GM21825 (cell line): ENCODE measurements around the gene ZFPL1.

Experiments
- ATAC-seq: cut with Tn5 transposase; IDR thresholded peaks from one replicate; pipeline ENCODE4 v1.9.1; 2021; ENCODE audit warnings: mild to moderate bottlenecking, moderate library complexity; ENCODE audit not compliant: unreplicated experiment

The ZFPL1 gene

DNA sequence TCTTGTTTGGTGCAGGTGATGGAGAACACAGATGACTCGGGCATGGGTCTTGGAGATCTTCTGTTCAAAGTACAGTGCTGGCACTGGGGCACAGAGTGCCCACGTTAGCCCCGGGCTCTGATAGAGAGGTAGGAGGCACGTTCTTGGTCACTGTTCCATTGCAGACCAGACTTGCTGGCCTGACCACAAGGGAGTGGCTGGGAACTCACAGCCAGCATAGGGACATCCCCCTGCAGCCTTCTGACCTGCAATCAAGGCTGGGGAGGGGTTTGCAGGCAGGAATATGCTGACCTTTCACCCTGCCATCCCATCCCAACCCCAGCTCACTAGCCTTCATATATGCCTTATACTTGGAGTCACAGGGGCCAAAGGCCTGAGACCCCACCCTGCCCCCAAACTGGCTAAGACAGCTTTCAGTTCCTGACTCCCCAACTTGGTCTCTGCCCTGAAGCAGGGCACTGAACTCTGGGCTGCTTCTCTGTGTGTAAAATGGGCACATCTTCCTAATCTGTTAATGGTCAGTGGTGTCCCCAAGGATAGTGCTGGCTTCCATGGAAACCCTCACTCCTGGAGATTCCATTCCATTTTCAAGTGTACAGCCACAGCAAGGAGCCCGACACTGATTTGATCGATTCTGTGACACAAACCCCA is 42.7 kb downstream of the ZFPL1 start:
- ATAC-seq, result no peak

GRCh38 chr11:65127473-65128181 is 43.6 kb downstream of the ZFPL1 start:
- ATAC-seq, result no peak

DNA sequence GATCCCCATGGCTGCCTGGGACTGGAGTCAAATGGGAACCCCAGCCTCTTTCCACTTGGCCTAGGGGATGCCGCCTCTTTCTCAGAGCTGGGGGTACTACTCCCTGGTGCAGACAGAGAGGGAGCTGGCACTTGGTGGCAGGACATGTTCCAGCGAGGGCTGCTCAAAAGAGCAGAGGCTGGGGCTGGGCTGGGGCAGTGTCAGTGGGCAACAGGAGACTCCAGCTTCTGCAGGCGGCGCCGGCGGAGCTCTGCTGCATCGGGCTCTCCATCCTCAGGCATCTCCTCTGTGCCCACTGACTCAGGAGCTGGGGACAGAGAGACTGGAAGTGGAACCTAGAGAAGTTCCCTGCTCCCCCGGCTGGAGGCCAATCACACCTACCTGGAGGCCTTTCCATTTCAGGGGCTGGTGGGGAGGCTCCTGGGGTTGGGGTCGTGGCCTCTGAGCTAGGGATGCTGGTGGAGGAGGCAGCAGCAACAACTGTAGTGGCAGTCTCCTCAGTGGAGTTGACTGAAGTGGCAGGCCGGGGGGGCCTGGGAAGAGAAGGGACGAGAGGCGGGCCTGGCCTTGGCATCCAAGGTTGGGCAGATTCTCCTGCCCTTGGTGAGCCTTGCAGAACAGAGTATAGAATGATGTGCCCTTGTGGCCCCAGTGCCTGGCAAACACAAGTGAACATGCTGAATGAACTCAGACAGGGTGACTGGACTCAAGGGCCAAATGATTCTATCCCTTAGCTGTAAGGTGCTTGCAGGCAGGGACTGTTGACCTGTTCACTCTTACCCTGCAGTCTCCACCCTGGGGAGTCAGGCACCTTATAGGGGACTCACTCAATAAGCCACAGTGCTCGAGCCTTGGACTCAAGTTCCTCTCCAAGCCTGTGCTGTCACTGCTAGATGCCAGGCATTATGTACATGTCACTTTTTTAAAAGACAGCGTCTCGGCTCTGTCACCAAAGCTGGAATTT is 44.4 kb downstream of the ZFPL1 start:
- no peak for ATAC-seq

DNA sequence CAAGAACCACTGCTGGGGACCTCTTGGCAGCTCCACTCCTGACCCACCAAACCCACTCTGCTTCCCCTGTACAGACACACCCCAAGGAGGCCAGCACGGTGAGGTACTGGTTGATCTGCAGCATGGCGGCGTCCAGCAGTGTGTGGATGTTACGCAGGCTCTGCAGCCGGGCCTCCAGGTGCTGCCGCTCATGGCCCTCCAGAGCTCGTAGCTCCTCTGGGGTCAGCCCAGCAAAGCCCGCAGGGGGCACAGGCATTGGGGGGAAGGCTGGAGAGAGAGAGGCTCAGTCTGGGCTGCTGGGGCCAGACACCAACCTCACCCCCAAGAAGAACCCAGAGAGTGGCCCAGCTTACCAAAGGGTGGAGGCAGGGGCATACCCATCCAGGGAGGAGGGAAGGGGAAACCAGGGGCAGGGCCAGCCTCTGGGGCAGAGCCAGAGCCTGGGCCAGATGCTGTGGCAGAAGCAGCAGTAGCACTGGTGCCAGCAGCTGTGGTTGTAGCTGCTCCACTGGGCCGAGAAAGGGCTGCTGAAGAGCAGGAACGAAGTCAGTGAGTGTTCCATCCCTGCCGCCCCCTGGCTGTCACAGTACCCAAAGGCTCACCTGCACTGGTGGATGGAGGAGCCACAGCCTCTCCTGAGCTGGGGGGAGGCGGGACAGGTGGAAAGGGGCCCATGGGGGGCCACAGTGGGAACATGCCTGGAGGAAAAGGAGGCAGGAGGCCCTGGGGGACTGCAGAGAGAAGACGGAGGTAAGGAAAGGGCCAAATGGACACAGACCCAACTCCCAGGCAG is 45.8 kb downstream of the ZFPL1 start:
- ATAC-seq, result no peak

DNA sequence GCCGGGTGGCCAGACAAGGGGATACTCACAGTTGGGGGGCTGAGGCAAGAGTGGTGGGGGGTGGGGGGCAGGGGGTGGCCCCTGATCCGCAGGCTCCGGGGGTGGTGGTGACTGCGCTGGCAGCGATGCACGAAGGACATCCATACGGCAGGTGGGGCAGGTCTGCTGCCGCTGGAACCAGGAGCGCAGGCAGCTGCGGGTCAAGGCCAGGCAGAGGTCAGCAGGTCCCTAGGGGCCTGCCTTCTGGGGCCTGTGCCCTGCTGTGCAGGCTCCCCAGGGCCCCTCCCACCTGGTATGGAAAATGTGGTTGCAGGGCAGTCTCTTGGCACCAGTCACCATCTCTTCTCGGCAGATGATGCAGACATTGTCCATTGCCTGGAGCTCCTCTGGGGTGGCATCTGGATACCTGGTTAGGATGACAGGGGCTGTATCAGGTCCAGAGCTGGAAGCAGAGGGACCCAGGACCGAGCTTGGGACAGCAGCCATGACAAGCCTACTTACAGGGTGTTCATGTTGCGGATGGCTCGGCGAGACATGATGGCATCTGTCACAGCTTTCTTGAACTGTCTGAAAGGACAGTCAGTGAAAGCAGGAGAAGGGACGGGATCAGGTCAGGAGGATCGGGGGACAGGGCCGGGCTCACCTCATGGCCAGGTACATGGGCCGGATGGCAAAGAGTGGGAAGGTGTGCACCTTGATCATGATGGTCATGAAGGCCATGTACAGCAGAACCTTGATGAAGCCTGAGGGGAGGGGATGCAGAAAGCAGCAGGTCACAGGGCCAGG is 46.8 kb downstream of the ZFPL1 start:
- no peak for ATAC-seq

GRCh38 chr11:65131417-65131776 is 47.4 kb downstream of the ZFPL1 start:
- no peak for ATAC-seq

GRCh38 chr11:65131895-65132237 is 47.8 kb downstream of the ZFPL1 start:
- ATAC-seq, result no peak

- ATAC-seq, result peak; percentile 35
Measured at GRCh38 chr11:65132238-65132987, 48.4 kb downstream of the ZFPL1 start.

DNA sequence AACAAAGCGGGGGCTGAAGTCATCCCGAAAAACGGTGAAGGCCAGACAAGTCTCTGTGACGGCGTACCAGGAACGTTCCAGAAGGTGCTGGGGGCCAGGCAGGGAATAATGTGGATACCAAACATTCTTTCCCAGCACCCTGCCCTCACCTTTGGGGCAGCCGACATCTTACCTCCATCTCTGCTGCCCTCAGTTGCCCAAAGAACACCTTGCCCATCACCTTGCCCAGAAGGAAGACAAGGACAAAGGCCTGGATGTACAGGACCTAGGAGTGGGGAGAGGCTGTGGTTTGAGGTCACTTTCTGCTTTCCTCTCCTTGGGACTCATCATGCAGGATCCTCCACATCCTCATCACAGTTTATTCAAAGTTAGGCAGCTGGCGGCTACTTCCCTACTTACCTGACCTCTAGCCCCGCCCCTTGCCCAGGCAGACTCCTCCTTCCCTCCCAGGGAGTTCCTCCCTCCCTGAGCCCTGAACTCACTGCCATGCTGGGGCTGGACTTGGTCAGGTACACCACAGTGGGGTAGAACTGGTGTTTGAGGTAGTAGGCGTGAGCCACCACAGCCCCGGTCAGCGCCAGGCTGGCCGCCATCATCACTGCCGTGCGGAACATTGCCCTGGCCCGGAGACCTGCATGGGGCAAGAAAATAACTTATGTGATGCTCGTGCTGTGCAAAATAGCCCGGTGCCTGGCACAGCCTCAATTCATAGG is 49.1 kb downstream of the ZFPL1 start:
- ATAC-seq, result no peak

- no peak for ATAC-seq
Measured at GRCh38 chr11:65133724-65134123, 49.7 kb downstream of the ZFPL1 start.

- ATAC-seq, result peak; percentile 48
Measured at GRCh38 chr11:65134240-65134951, 50.4 kb downstream of the ZFPL1 start, which contains the start of gene SYVN1. SYVN1 (minus strand) TSS chr11:65134519; CDS start chr11:65133601, 918 bp downstream.

- peak; percentile 46 for ATAC-seq
Measured at GRCh38 chr11:65134952-65135632, 51.1 kb downstream of the ZFPL1 start.

- ATAC-seq, result no peak
Measured at GRCh38 chr11:65135633-65136145, 51.7 kb downstream of the ZFPL1 start.

- ATAC-seq, result no peak
Measured at GRCh38 chr11:65136515-65137096, 52.6 kb downstream of the ZFPL1 start.
